ENCODE measurements around the gene PPP2R2B. TPM values are rescaled to one million over a fixed set of nuclear protein-coding genes. Genes with fewer than 3 reads are reported as not detected.
A peak's percentile ranks its signal among the peaks of the same experiment; 100 is the strongest.

PPP2R2B gene
- total and polyA plus RNA-seq, 7 experiments from 2014 or later = 0.15 to 14.1 (median 0.58) TPM

DNA sequence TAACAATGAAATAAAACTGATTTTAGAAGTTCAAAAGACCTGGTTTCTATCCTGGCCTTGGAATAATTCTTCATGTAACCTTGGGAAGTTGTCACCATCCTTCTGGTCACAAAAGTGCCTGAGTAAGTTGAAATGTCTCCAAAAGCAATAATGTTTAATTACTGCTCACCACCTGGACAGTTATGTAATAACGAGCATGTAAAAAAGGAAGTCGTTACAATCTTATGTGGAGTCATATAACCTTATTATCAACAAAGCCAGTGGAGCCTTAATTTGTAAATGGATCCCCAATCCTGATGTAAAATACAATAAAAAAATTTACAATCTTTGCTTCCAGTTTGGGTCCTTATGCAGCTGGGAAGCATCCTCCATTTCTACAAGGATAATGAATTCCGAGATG is 298.3 kb downstream of the PPP2R2B start:
- POLR2A ChIA-PET = no interaction called here
- H3K9me3 Mint-ChIP-seq = peaks cover 0 to 12% (median 7%) of the 10 kb centered on the region in 11 donors
- no peak overlapping the region for H3K27ac Mint-ChIP-seq
- Histone ChIP-seq H3K36me3 (ENCODE audit: control insufficient read depth in 2 of 3, insufficient read depth in 3 of 3, low read length in 3 of 3) (no peaks in the 10 kb centered on the region), H3K27me3 (ENCODE audit: control insufficient read depth in 2 of 2, insufficient read depth in 2 of 2, low read length in 2 of 2) (no peaks in the 10 kb centered on the region), H3K9me3 (ENCODE audit: control insufficient read depth in 2 of 3, low read length in 3 of 3) (peaks cover 0 to 5% (median 0%) of the 10 kb centered on the region in 3 experiments), H3K4me3 (ENCODE audit: low read length) (no peak overlapping the region), H3K27ac (ENCODE audit: low read depth, low read length) (no peak overlapping the region), H3K4me1 (ENCODE audit: control insufficient read depth in 2 of 2, insufficient read depth in 2 of 2, low read length in 2 of 2) (no peaks in the 10 kb centered on the region)
- CTCF ChIA-PET = no interaction called here
- ATAC-seq (no peak), DNase-seq (no peak)
- H3K27me3 Mint-ChIP-seq = peaks cover 0 to 24% (median 11%) of the 10 kb centered on the region in 5 donors
- H3K4me1 Mint-ChIP-seq = no peaks in the 10 kb centered on the region
- H3K36me3 Mint-ChIP-seq = no peaks in the 10 kb centered on the region
- intact Hi-C loops (cut with micrococcal nuclease) = no loop called here
- H3K4me3 Mint-ChIP-seq = no peak overlapping the region

GRCh38 chr5:146574713-146575112 is 303.8 kb downstream of the PPP2R2B start:
- Histone ChIP-seq H3K4me1 (ENCODE audit: control insufficient read depth in 2 of 2, insufficient read depth in 2 of 2, low read length in 2 of 2) (no peaks in the 10 kb centered on the region), H3K4me3 (ENCODE audit: low read length) (no peak overlapping the region), H3K36me3 (ENCODE audit: control insufficient read depth in 2 of 3, insufficient read depth in 3 of 3, low read length in 3 of 3) (no peaks in the 10 kb centered on the region), H3K27ac (ENCODE audit: low read depth, low read length) (no peak overlapping the region), H3K9me3 (ENCODE audit: control insufficient read depth in 2 of 3, low read length in 3 of 3) (peaks cover 0 to 5% (median 0%) of the 10 kb centered on the region in 3 experiments), H3K27me3 (ENCODE audit: control insufficient read depth in 2 of 2, insufficient read depth in 2 of 2, low read length in 2 of 2) (no peaks in the 10 kb centered on the region)
- intact Hi-C loops (cut with micrococcal nuclease) = no loop called here
- DNase-seq (no peak), ATAC-seq (no peak)
- H3K36me3 Mint-ChIP-seq = no peaks in the 10 kb centered on the region
- H3K27me3 Mint-ChIP-seq = peaks cover 0 to 19% (median 8%) of the 10 kb centered on the region in 5 donors
- H3K4me1 Mint-ChIP-seq = no peaks in the 10 kb centered on the region
- no peak overlapping the region for H3K4me3 Mint-ChIP-seq
- POLR2A ChIA-PET = no interaction called here
- CTCF ChIA-PET = no interaction called here
- H3K9me3 Mint-ChIP-seq = peaks cover 0 to 19% (median 11%) of the 10 kb centered on the region in 11 donors
- no peak overlapping the region for H3K27ac Mint-ChIP-seq

GRCh38 chr5:146568161-146568560 is 310.4 kb downstream of the PPP2R2B start:
- DNase-seq = no peak
- no peaks in the 10 kb centered on the region for H3K36me3 ChIP-seq (ENCODE audit: control insufficient read depth in 2 of 3, insufficient read depth in 3 of 3, low read length in 3 of 3)
- ATAC-seq = no peak
- H3K4me1 ChIP-seq (ENCODE audit: control insufficient read depth in 2 of 2, insufficient read depth in 2 of 2, low read length in 2 of 2) = no peaks in the 10 kb centered on the region
- no peaks in the 10 kb centered on the region for H3K9me3 ChIP-seq (ENCODE audit: control insufficient read depth in 2 of 3, low read length in 3 of 3)
- no peak overlapping the region for H3K4me3 ChIP-seq (ENCODE audit: low read length)
- H3K27ac Mint-ChIP-seq = no peak overlapping the region
- POLR2A ChIA-PET = no interaction called here
- H3K4me3 Mint-ChIP-seq = no peak overlapping the region
- peaks cover 0 to 6% (median 0%) of the 10 kb centered on the region in 7 donors for H3K4me1 Mint-ChIP-seq
- no peaks in the 10 kb centered on the region for H3K9me3 Mint-ChIP-seq
- no peaks in the 10 kb centered on the region for H3K27me3 ChIP-seq (ENCODE audit: control insufficient read depth in 2 of 2, insufficient read depth in 2 of 2, low read length in 2 of 2)
- H3K27ac ChIP-seq (ENCODE audit: low read depth, low read length) = no peak overlapping the region
- H3K27me3 Mint-ChIP-seq = peaks cover 0 to 9% (median 0%) of the 10 kb centered on the region in 5 donors
- no peaks in the 10 kb centered on the region for H3K36me3 Mint-ChIP-seq
- intact Hi-C loops (cut with micrococcal nuclease) = no loop called here
- CTCF ChIA-PET = no interaction called here

GRCh38 chr5:146565764-146566367 is 312.7 kb downstream of the PPP2R2B start:
- Mint-ChIP-seq H3K4me3 (peak overlapping the region in 2 of 10 donors; percentile 22 to 47), H3K4me1 (peaks cover 0 to 6% (median 0%) of the 10 kb centered on the region in 7 donors), H3K36me3 (no peaks in the 10 kb centered on the region), H3K27me3 (peaks cover 0 to 2% (median 0%) of the 10 kb centered on the region in 5 donors), H3K9me3 (no peaks in the 10 kb centered on the region), H3K27ac (peak overlapping the region in 1 of 9 donors; percentile 23)
- Histone ChIP-seq H3K4me1 (ENCODE audit: control insufficient read depth in 2 of 2, insufficient read depth in 2 of 2, low read length in 2 of 2) (no peaks in the 10 kb centered on the region), H3K9me3 (ENCODE audit: control insufficient read depth in 2 of 3, low read length in 3 of 3) (no peaks in the 10 kb centered on the region), H3K36me3 (ENCODE audit: control insufficient read depth in 2 of 3, insufficient read depth in 3 of 3, low read length in 3 of 3) (no peaks in the 10 kb centered on the region), H3K27me3 (ENCODE audit: control insufficient read depth in 2 of 2, insufficient read depth in 2 of 2, low read length in 2 of 2) (no peaks in the 10 kb centered on the region), H3K27ac (ENCODE audit: low read depth, low read length) (no peak overlapping the region), H3K4me3 (ENCODE audit: low read length) (no peak overlapping the region)
- CTCF ChIA-PET = interaction anchor here (1.0 kb wide), 1 partner anchor 399 kb away, joined by 5 read pairs; no protein-coding TSS in a partner anchor
- ATAC-seq (peak; percentile 94), DNase-seq (peak in 8 of 9 donors; percentile 23 to 58 (median 40))
- intact Hi-C loops (cut with micrococcal nuclease) = loop anchor here (1.0 kb wide), 1 partner anchor 400 kb away; no protein-coding TSS in a partner anchor
- POLR2A ChIA-PET = no interaction called here

GRCh38 chr5:146564007-146564762 is 314.4 kb downstream of the PPP2R2B start:
- H3K36me3 ChIP-seq (ENCODE audit: control insufficient read depth in 2 of 3, insufficient read depth in 3 of 3, low read length in 3 of 3) = no peaks in the 10 kb centered on the region
- no peak overlapping the region for H3K4me3 ChIP-seq (ENCODE audit: low read length)
- Mint-ChIP-seq H3K36me3 (no peaks in the 10 kb centered on the region), H3K4me1 (peaks cover 0 to 6% (median 0%) of the 10 kb centered on the region in 7 donors), H3K4me3 (no peak overlapping the region), H3K9me3 (peaks cover 0 to 2% (median 0%) of the 10 kb centered on the region in 11 donors), H3K27ac (no peak overlapping the region), H3K27me3 (peaks cover 0 to 12% (median 8%) of the 10 kb centered on the region in 5 donors)
- no peaks in the 10 kb centered on the region for H3K27me3 ChIP-seq (ENCODE audit: control insufficient read depth in 2 of 2, insufficient read depth in 2 of 2, low read length in 2 of 2)
- CTCF ChIA-PET = interaction anchor here (0.6 kb wide), 1 partner anchor 23 kb away, joined by 3 read pairs; no protein-coding TSS in a partner anchor
- ATAC-seq = no peak
- H3K4me1 ChIP-seq (ENCODE audit: control insufficient read depth in 2 of 2, insufficient read depth in 2 of 2, low read length in 2 of 2) = no peaks in the 10 kb centered on the region
- no peaks in the 10 kb centered on the region for H3K9me3 ChIP-seq (ENCODE audit: control insufficient read depth in 2 of 3, low read length in 3 of 3)
- POLR2A ChIA-PET = no interaction called here
- no peak overlapping the region for H3K27ac ChIP-seq (ENCODE audit: low read depth, low read length)
- intact Hi-C loops (cut with micrococcal nuclease) = no loop called here
- no peak for DNase-seq

- intact Hi-C loops (cut with micrococcal nuclease) = no loop called here
- CTCF ChIA-PET = interaction anchor here (1.7 kb wide), 1 partner anchor 404 kb away, joined by 4 read pairs; no protein-coding TSS in a partner anchor
- H3K27ac ChIP-seq (ENCODE audit: low read depth, low read length) = no peak overlapping the region
- Mint-ChIP-seq H3K4me3 (no peak overlapping the region), H3K4me1 (peaks cover 0 to 6% (median 0%) of the 10 kb centered on the region in 7 donors), H3K9me3 (peaks cover 0 to 2% (median 0%) of the 10 kb centered on the region in 11 donors), H3K27ac (no peak overlapping the region), H3K27me3 (peaks cover 0 to 18% (median 8%) of the 10 kb centered on the region in 5 donors), H3K36me3 (no peaks in the 10 kb centered on the region)
- ATAC-seq (no peak), DNase-seq (no peak)
- H3K4me1 ChIP-seq (ENCODE audit: control insufficient read depth in 2 of 2, insufficient read depth in 2 of 2, low read length in 2 of 2) = no peaks in the 10 kb centered on the region
- H3K4me3 ChIP-seq (ENCODE audit: low read length) = no peak overlapping the region
- no peaks in the 10 kb centered on the region for H3K9me3 ChIP-seq (ENCODE audit: control insufficient read depth in 2 of 3, low read length in 3 of 3)
- POLR2A ChIA-PET = no interaction called here
- no peaks in the 10 kb centered on the region for H3K36me3 ChIP-seq (ENCODE audit: control insufficient read depth in 2 of 3, insufficient read depth in 3 of 3, low read length in 3 of 3)
- H3K27me3 ChIP-seq (ENCODE audit: control insufficient read depth in 2 of 2, insufficient read depth in 2 of 2, low read length in 2 of 2) = no peaks in the 10 kb centered on the region
Observed at GRCh38 chr5:146562461-146562860, 316.1 kb downstream of the PPP2R2B start.
